HG02759 (cell line): Measurements from ENCODE around the gene JPH3.

Source experiments
- ATAC-seq: cut with Tn5 transposase; IDR thresholded peaks from one replicate; pipeline ENCODE4 v1.9.1; 2021; ENCODE audit warnings: mild to moderate bottlenecking, moderate library complexity; ENCODE audit not compliant: unreplicated experiment

The JPH3 gene

DNA sequence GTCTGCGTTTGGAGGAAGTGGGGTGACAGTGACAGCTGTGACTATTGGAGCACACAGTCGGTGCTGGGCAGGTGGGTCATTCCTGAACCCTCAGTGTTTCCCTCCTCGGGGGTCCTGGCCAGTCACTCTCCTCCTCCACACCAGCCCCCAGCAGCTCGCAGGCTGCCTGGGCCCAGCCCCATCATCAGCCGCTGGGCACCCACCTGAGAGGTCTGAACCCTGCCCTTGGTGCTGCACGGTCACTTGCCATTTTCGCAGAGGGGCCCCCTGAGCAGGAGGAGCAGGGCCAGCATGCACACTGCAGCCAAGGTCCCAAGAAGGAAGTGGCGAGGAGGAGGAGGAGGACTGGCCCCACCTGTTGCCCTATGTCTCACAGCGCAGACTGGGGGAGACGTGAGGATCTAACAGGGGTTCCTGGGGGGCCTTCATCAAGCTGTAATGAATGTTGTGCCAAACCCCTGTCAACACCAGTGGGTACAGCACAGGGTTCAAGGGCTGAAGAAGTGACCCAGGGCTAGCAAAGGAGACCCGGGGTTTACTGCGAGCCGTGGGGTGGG, 23.0 kb downstream of the JPH3 start:
- ATAC-seq: no peak

DNA sequence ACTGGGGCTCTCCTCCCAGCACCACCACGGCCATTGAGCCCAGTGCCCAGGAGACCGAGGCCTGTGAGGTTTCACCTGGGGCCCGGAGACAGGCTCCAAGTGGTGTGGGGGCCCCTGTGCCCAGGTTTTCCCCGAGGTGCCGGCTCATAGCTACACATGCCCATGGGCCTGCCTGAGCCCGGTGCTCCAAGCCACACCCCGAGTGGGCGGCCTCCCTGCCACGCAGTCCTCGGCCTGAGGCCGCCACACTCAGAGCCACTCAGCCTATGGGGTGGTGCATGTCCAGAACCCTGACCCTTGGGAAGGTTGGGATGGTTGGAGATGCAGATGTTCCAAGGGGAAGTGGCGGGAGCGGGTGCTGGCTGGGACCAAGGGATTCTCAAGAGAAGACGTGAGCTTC, 24.1 kb downstream of the JPH3 start:
- ATAC-seq: no peak

DNA sequence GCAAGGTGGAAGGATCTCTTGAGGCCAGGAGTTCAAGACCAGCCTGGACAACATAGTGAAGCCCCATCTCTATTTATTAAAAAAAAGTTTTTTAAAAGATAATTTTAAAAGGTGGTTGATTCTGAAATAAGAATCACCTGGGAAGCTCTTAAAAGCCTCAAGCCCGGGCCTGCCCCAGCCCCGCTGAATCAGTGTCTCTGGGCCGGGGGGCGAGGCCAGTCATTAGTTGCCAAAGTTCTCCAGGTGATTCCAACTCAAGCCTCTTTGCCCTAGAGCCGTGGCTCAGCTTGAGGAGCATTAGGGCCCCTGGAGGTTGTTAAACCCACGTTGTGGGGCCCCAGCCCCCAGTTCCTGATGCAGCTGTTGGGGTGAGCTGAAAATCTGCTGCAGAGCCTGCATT, 24.6 kb downstream of the JPH3 start:
- no peak for ATAC-seq

DNA sequence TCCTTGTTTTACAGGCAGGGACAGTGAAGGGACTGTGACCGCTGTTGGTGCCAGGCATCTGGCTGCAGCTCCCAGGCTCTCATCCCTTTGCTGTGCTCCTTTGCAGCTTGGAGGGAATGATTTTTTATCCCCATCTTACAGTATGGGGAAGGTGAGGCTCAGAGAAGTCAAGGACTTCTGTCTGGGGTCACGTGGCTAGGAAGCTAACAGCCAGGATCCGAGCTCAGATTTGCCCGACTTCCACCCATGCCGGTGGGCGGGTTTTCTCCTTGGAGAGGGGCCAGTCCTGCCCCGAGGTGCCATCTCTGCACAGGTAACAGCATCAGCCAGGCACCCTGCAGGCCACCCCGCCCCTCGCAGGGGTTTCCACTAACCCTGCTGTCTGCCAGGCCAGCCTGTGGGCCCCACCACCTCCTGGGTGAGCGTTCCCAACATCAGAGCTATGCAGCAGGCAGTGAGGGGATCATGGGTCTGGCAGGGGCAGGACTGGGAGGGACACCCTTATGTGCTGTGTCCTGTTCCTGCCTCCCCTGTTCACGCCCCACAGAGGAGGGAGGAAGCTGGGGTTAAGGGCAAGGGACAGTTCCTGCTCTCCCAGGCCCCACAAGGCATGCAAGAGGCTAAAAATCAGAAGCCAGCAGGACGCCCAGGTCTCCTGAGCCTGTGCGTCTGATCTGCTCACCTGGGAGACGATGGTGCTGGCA, 25.4 kb downstream of the JPH3 start:
- ATAC-seq: no peak

DNA sequence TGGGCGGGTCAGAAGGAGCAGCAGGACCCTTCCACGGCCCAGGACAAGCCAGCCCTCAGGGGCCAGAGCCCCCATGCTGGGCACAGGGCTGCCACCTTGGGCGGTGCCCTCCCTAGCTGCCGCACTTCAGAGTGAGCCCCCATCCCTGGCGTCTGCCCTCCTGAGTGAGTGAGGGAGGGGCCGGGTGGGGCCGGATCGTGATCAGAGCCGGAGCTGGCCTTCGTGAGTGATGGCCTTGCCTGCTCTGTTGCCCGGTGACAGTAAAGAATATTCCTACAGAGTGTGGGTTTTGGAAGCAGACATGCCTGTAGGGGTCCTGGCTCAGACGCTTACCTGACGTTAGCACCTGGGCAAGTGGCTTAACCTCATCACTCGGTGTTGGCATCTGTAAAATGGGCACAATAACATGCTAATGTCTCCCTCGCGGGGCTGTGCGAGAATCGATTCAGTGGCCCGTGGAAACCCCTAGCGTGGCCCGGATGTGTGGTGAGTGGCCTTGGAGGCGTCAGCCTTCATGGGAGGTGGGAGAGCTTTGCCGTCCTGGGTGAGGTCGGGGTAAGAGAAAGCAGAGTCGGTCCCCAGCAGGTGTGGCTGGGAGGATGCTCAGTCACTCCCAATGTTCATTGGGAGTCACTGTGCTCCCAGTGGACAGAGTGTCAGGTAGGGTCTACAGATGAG, 26.1 kb downstream of the JPH3 start:
- ATAC-seq: no peak

DNA sequence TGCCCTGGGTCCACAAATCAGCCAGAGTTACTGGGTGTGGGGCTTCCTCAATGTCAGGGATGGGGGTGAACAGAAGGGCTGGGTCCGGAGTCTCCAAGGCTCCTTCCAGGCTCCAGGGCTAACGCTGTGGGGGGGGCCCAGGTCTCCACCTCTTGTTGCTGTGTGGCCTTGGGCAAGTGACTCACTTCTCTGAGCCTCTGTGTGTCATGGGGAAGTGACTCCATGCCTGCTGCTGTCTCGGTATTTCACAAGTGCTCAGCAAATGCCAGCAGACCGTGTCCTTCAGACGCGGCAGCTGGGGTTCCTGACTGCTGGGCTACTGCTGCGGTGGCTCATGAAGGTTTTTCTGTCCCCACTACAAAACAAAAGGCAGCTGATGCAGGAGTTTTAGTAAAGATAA, 26.6 kb downstream of the JPH3 start:
- no peak for ATAC-seq

DNA sequence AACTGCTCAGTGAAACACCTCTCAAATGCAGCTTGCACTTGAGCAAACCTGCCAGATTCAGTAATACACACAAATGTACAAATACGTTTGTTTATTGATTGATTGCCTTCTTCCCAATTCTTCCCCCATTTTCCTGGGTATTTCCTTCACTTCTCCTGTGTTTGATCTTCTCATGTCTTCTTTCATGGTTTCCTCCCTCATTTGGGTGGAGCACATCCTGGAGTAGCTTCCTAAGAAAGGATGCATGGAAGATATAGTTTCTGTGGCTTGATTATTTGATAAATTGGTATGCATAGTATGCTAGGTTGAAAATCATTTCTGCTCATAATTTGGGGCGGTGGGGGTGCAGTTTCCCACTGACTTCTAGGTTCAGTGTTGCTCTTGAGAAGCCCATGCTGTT, 28.8 kb downstream of the JPH3 start:
- no peak for ATAC-seq

DNA sequence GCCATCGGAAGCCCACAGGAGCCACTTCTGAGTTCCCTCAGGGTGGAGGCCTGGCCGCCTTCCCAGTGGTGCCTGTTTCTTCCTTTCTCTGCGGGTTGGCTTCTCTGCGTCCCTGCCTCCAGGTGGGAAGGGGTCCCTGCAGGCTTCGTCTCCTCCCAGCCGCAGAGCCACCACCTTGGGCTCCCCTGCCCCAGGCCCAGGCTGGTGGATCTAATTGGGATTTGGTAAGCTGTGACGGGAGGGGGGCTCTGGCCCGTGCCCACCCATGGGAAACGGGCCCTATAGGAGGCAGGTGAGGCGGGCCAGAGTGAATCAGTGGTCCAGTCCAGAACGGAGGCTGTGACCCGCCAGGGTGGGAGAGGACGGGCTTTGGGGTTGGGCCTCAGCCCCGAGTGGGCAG, 32.1 kb downstream of the JPH3 start:
- ATAC-seq: no peak

DNA sequence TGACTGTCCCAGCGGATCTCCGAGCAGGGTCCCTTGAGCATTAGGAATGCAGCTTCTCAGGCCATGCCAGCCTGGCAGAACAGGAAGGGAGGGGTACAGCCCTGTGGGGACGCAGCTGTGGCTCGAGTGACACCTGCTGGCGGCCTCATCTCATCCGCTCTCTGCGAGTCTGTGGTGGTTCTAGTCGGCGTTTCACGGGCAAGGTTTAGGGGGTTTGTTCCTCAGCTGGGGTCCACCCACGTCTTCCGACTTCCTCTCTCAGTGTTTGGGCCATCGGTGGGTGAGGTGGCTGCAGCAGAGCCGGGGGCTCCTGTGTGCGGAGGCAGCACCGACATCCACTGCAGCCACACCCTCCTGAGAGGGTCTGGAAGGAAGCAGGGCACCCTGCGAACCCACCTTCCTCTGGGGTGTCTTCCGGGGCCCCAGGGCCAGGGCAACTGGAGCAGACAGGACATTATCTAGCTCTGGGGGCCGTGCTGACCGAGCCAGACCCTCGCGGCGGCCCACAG, 33.3 kb downstream of the JPH3 start:
- ATAC-seq: no peak

DNA sequence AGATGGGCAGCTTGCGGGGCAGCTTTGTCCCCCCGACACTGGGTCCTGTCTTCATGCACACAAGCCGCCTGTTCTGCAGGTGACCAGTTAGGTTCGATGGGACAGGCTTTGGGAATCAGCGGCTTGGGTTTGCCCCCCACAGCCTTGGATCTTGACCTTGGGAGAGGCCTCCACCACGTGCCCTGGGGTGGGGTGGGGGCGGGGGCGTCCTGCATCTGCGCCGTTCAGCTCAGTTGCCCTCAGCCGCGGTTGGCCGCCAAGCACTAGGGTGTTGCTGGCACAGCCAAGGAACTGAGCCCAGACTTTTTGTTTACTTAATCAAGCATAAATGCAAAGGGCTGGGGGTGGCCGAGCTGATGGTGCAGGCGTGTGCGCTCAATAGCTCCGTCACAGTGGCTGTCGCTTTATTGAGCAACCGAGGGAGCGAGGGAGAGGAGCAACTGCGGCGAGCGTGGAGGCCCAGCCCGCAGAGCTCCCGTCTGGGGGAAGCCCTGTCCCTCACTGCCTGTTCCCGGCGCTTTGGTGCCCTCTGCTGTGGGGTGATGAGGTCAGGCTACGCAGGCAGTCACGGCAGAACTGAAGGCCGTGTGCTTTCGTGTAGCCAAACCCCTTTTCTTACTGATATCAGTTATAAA, 33.9 kb downstream of the JPH3 start:
- ATAC-seq: no peak

DNA sequence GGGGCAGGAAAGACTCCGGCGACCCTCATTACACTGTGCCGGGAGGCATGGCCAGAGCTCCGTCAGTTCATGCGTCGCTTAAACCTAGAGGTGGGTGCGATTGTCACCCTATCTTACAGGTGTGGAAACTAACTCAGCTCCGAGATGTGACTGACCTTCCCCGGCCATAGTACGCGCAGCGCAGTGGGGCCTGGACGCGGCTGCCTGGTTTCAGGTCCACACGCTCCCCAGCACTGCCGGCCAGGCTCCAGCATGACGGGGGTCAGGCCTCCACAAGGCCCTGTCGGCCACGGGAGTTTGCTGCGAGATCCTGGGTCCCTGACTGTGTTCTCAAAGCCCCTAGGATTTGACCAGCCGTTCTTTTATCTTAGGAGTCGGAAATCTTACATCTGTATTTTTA, 34.4 kb downstream of the JPH3 start:
- no peak for ATAC-seq

DNA sequence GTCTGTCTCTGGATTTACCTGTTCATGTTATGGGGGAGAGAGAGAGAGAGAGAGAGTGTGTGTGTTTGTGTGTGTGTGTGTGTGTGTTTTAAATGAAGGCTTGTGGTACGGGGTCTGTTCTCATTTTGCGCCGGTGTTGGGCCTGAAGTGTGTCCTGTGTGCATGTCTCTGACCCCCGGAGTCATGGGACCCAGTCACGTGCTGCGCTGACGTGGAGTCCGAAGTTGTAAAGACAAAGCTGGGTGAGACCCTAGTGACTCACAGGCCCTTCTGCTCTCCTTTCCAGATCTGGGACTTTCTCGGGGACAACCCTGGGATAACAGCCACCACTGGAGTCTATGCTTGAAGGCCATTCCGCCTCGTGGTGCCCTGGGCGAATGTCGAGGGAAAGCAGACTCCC, 35.0 kb downstream of the JPH3 start:
- no peak for ATAC-seq

DNA sequence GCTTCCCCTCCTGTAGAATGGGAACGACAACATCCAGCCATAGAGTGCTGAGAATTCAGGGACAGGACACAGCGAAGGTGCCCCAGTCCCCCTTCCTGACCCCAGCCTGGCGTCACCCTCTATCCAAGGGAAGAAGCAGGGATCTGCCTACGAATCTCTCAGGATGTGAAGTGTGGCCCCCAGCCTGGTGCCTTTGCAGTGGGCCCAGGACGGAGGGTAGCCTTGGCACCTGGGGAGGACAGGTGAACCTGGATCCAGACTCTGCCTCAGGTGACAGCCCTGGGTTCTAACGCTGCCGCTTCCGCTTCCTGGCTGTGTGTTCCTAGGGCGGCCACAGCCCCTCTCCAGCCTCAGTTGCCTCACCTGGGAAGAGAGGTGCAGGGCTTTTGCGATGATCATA, 36.4 kb downstream of the JPH3 start:
- no peak for ATAC-seq

DNA sequence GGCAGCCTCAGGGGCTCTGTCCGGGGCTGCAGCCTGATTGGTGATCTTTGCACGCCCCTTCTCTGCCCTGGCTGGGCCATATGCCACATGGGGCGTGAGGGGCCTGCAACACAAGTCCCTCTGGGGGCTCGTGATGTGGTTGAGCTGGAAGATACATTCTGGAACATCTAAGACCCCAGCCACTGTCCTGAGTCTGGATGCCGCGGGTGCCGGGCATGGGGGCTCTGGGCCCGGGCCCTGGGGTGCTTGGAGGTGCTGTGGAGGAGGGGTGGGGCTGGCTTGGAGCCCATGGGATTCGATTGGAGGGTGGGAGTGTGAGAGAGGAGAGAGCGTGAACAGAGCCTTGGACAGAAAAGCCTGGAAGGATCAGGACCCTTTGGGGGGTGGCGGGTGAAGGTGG, 39.4 kb downstream of the JPH3 start:
- ATAC-seq: no peak

DNA sequence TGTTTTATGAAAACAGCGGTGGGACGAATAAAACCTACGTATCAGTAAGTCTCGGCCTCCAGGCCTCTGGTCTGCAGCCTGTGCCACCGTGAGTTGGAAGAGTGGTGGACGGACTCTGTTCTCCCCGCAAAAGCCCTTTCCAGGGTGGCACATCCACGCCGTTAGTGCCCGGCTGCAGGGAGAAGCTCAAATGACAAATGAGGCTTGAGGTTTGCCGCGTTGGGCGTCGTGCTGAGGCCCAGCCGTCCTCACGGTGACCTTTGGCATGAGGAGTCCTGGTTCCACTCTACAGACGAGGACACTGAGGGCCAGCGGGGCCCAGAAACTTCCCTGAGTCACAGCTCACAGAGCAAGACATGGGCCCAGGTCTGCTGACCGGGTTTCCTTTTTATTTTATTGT, 40.2 kb downstream of the JPH3 start:
- no peak for ATAC-seq

DNA sequence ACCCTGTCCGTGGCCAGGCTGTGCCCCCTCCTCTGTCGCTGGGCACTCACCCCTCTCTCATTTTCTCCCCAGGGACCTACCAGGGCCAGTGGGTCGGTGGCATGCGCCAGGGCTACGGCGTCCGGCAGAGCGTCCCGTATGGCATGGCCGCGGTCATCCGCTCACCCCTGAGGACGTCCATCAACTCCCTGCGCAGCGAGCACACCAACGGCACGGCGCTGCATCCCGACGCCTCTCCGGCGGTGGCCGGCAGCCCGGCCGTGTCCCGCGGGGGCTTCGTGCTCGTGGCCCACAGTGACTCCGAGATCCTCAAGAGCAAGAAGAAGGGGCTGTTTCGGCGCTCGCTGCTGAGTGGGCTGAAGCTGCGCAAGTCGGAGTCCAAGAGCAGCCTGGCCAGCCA, 41.9 kb downstream of the JPH3 start:
- ATAC-seq: no peak

DNA sequence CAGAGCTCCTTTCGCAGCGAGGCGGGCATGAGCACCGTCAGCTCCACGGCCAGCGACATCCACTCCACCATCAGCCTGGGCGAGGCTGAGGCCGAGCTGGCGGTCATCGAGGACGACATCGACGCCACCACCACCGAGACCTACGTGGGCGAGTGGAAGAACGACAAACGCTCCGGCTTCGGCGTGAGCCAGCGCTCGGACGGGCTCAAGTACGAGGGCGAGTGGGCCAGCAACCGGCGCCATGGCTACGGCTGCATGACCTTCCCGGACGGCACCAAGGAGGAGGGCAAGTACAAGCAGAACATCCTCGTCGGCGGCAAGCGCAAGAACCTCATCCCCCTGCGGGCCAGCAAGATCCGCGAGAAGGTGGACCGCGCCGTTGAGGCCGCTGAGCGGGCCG, 42.3 kb downstream of the JPH3 start:
- no peak for ATAC-seq

DNA sequence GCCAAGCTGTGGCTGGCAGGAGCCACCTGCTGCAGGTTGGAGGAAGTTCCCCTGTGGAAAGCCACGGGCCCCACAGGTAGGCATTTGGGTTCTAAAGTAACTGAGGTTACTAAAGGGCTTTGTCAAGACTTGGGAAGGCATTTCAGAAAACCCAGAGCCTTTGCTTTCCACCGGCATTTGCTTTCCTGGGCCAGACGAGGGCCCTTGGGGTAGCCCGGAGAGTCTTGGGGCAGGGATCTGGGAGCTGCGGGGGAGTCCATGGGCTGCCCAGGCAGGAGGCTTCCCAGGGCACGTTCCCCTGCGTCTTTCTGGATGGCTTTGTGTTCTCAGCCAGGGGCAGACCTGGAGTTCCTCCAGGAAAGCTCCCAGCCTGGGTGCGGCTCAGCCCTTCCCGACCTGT, 43.5 kb downstream of the JPH3 start:
- ATAC-seq: no peak

DNA sequence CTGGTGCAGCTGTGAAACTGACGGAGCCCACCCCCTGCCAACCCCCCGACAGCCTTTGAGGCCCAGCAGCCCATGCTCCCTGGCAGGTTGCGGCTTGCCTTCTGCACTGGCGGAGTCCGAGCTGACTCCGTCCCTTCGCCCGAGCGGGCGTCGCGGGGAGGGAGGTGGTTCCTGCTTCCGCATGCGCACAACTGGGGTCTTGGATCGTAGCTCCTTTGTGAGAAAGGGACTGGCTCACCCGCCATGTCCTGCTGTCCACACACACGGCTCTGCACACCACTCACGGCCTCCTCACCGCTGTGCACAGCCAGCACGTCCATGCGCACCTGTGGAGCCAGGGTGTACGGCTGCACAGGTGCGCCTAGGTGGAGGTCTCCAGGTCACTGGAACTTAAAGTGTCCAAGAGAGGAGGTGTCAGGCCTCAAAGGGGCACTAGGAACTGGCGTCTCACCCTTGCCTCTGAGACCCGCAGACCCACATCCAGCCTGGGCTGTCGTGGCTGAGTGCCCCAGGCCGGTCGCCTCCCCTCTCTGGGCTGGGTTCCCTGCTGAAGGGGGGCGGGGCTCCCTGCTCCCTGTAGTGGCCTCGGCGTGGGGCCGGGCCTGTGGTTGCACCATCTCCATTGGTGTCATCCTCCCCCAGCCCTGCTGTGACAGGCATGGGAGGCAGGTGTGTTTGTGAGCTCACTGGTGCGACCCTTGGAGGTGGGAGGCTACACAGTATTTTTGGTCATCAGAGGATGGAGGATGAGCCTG, 45.3 kb downstream of the JPH3 start:
- ATAC-seq: no peak

DNA sequence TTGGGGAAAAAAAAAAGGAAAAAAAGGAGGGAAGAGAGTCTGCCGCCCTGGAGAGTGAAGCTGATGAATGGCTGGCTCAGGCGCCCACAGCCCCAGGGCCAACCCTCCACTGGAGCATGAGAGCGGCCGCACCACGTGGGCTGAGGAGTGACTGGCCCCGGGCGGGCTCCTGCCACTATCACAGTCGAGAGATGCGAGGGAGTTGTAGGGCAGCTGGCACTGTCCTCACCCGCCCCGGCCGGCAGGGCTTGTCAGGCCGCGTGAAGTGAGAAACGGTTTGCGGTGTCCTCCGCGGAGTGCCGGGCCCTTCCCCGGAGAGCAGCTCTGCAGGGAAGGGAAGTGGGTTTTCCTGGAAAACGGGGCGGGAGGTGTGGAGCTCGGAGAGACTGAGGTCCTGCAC, 45.9 kb downstream of the JPH3 start:
- ATAC-seq: no peak
